IPS DF 19.7 (cell line): Measurements from ENCODE around the gene ETFB.

Source experiments
- DNase-seq: peaks from one replicate; pipeline ENCODE4 v3.0.0-alpha.2; 2013; ENCODE audit warnings: low read depth, low spot score

Gene ETFB

DNA sequence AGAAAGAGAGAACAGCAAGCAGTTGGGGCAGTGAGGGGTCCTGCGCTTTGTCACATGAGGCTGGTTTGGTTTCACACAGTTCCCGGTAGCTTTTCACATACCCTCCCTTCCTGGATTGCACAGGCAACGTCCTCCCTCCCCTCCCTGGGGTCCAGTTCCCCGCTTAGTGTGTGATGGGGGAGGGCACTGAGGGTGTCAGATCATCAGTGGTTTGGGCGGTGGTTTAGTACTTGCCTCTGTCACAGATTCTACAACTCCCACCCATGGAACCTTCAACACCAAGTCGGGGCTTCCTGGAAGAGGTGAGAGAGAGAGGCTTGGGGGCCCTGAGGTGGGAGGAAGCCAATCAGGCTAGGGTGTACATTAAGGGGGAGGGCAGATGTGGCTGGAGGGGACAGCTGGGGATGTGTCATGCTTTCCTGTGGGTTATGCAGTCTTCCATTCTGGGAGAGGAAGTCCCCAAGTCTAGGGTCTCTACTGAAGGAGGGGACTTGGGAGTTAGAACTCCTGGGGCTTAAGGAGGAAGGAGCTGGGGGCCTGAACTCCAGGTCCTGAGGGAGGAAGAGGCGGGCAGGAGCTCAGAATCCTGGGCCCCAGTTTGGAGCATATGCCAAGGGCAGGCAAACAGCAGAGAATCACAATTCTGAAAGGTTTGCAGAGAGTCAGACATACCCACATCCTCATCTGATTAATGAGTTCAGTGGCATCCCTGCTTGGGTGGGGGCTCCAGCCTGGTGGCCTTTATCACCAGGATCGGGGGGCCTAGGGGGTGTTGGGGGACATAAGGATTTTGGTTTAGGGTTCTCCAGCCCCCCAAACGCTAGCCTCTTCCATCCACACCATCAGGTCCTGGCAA, 6.7 kb upstream of the ETFB start, which contains the start of gene NKG7:
Gene NKG7 (minus strand): TSS at position 6 of the 856 bp plus-strand sequence. CDS start 119 bp downstream, outside the sequence.
- no peak for DNase-seq

DNA sequence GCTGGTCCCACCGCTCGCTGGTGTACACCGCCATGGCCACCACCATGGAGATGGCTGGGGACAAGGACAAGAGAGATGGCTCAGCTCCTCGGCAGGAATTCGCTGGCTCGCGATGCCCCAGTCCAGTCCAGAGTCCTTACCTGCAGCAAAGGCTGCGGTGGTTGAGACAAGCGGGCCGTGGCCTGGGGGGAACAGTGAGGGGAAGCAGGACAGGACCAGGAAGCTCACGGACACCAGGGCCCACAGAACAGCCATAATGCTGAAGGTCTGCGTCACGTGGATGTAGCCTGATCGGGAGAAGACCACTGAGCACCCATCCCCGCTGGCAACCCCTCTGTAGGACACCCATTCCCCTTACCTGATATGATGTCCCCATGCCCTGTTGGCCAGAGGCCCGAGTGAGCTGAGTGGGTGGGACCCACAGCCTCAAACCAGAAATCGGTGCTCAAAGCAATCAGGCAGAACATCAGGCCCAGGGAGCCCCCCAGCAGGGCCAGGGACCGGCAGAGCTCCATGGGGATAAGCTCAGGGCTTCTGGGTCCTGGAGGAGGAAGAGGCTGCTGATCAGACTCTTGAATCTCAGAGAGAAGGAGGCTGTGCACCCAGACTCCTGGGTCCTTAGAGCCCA, 5.9 kb upstream of the ETFB start:
- DNase-seq = no peak

DNA sequence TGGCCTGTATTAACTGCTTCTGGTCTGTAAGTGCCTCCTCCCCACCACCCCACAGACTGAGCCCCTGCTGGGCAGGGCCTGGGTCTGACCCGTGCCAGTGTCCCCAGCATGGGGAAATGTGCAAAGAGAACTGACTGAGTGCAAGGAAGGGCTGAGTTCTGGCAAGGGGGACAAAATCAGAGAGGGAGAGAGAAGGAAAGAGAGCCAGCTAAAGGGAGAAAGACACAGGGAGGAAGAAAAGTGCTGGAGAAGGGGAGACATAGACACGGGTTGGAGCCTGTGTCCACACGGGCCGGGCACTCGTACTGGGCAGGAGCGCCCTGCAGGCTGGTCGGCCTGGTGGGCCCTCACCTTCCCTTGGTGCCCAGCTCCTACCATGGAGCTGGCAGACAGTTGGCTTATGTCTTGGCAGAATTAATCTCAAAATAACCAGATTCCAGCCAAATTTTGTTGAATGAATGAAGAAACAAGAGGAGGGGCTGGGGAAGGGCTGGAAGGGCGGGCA, 5.0 kb upstream of the ETFB start:
- DNase-seq = no peak

DNA sequence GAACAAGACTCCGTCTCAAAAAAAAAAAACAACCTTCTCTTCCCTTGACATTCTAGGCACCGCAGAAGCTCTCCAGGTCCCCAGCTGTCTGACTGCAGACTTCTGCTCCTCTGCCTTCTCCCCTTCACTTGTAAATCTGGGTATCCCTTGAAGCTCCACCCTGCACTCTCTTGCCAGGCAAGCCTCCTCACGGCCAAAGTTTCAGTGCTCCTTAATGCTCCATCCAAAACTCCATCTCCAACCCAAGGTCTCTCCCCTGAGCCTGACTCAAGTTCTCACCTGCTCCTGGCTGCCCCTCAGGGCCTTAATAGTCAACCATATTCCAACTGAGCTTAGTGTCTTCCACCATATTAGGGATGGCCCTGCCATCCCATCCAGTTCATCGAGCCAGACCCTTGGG, 4.0 kb upstream of the ETFB start:
- DNase-seq = no peak

- no peak for DNase-seq
Measured at GRCh38 chr19:51368366-51369282, 2.4 kb upstream of the ETFB start, which contains the start of gene CLDND2. Gene CLDND2, minus strand, starts transcription at chr19:51369003. Its CDS starts 426 bp downstream, at chr19:51368577.

DNA sequence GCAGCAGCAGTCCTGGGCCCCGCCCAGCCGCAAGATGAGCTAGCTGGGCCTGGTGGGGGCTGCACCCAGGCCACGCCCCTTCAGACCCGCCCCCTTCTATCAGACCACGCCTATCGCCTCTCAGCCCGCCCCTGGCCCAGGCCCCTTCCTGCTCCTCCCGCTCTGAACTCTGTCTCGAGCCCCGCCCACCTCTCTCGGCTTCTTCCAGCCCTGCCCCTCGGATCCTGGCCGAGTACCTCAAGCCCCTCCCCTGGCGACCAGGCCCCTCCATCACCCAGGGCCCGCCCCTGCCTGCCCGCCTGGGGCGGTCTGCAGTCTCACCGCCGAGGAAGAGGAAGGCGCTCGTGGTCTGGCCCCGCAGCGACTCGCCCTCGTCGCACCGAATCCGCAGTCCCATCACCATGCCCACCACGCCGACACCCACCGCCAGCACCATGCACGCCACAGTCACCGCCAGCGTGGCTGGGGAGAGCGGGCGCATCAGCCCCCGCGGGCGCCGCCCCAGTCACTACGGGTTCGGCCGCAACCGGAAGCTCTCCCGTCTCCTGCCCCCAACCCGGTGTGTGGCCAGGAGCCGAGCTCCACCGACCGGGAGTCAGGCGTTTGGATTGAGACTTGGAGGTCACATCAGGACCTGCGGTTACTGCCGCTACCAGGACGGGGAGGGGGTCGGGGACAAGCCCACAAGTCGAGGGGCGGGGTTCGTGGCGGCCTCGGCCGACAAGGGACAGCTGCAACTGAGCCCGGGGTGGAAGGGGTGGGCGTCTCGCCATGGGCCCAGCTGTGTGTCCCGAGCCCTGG, 1.6 kb upstream of the ETFB start:
- peak; percentile 80 for DNase-seq

GRCh38 chr19:51367255-51367564, 1.0 kb upstream of the ETFB start:
- DNase-seq = no peak

DNA sequence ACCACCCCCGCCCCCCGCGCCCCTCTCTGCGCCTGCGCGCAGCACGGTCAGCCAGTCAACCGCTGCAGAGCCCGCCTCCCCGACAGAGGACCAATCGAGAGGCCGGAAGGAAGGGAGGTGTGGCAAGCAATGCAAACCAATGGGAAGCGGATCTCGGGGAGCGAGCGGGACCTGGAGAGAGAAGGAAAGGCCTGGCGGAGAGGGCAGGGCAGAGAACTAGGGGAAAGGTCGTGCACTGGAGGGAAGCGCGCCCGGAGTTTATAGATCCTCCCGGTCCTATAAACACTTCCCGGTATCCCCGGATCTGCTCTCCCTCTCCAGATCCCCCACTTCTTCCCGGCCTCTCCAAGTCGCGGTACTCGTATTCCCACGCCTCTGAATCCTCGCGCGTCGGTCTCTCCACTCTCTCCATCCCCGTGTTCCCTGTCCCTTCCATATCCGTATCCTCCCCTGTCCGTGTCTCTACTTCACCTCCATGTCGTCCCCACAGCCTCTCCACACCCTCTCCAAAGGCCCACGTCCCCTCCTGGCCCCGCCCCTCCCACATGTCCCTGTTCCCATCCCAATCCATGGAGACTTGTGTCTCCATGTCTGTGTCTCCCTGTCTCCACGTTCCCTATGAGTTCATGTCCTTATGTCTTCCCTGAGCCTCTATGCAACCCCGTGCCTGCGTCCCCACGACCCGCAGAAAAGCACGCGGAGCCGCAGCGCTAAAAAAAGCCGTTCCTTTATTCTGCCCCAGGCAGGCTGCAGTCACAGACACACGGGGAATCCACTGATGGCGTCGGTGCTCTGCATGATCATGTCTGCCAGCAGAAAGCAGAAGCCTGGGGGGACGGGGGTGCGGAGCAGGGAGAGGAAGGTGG, 434 bp upstream of the ETFB start:
- peak; percentile 92 for DNase-seq

GRCh38 chr19:51365211-51365964, 800 bp downstream of the ETFB start:
- DNase-seq = no peak

GRCh38 chr19:51364200-51365106, 1.7 kb downstream of the ETFB start:
- DNase-seq = no peak

- DNase-seq = no peak
Measured at GRCh38 chr19:51361239-51361638, 4.9 kb downstream of the ETFB start.

- DNase-seq = no peak
Measured at GRCh38 chr19:51359294-51359693, 6.9 kb downstream of the ETFB start.

DNA sequence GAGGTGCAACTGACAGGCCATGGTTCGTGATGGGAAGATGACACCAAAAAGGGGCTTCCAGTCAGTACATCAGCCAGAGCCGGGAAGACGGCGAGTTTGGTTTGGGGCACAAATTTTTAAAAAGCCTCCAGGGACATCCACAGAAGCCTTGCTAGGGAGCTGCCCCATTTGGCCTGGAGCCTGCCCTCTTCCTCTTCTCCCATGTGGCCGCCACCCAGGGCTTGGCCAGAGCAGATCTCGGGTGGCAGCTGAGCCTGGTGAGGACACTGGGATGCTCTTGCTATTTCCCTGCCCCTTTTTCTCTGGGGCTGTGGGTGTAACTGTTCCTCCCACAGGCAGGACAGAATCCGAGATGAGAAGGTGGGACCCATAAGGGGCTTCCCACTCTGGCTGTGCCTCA, 8.2 kb downstream of the ETFB start:
- no peak for DNase-seq

- no peak for DNase-seq
Measured at GRCh38 chr19:51356159-51356801, 9.9 kb downstream of the ETFB start.

GRCh38 chr19:51354742-51355148, 11.4 kb downstream of the ETFB start:
- DNase-seq = no peak

GRCh38 chr19:51354103-51354741, 12.0 kb downstream of the ETFB start:
- DNase-seq = no peak

DNA sequence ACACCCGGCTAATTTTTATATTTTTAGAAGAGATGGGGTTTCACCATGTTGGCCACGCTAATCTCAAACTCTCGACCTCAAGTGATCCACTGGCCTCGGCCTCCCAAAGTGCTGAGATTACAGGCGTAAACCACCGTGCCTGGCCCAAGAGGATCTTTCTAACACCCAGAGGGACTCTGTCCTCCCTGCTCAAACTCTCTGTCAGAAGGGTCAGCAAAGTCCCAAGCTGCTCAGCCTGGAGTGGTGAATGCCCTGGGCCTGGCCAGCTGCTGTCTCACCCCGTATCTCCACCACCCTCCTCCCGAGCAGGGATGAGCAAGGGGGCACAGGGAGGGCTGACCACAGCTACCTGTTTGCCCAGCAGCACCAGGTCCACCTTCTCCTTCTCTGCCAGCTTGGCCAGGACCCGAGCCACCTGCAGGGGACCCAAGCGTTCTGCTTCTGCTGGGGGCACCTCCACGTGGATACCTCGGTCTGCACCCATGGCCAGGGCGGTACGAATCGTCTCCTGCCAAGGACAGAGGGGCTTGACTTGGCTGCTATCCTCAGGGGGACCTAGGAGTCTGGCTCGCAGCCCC, 13.3 kb downstream of the ETFB start:
- DNase-seq = no peak
